OCI-LY1 (cell line): Measurements from ENCODE around the gene ADM2.

Experiments
- H2AFZ ChIP-seq: fragments of 200-600 bp; sonication (generic), shearing (Covaris generic); 2 replicates; pipeline ENCODE4 v1.6.0; 2014; ENCODE audit warnings: antibody characterized with exemption, mild to moderate bottlenecking, low read length
- H3F3A ChIP-seq: fragments of 200-600 bp; sonication (generic), shearing (Covaris generic); 2 replicates; pipeline ENCODE4 v1.6.0; 2014; ENCODE audit warnings: mild to moderate bottlenecking, antibody characterized with exemption, low read length, moderate library complexity; ENCODE audit not compliant: insufficient read depth
- H3K27ac ChIP-seq: fragments of 200-600 bp; sonication (generic); 2 replicates; pipeline ENCODE4 v1.5.1; 2014; ENCODE audit warnings: low read length, mixed run types, mild to moderate bottlenecking, low read depth; ENCODE audit not compliant: poor library complexity, severe bottlenecking
- H3K27me3 ChIP-seq: fragments of 200-600 bp; sonication (generic); 2 replicates; pipeline ENCODE4 v1.6.0; 2014; ENCODE audit warnings: antibody characterized with exemption, mild to moderate bottlenecking, low read length, moderate library complexity; ENCODE audit not compliant: insufficient read depth
- H3K36me3 ChIP-seq: fragments of 200-600 bp; sonication (generic); 2 replicates; pipeline ENCODE4 v1.6.1; 2014; ENCODE audit warnings: mild to moderate bottlenecking, antibody characterized with exemption, low read length, moderate library complexity, mixed read lengths; ENCODE audit not compliant: insufficient read depth
- H3K4me1 ChIP-seq: fragments of 200-600 bp; sonication (generic); 2 replicates; pipeline ENCODE4 v1.5.1; 2014; ENCODE audit warnings: mild to moderate bottlenecking, low read length, moderate library complexity; ENCODE audit not compliant: insufficient read depth, severe bottlenecking
- H3K4me2 ChIP-seq: fragments of 200-600 bp; sonication (generic), shearing (Covaris generic); 2 replicates; pipeline ENCODE4 v1.6.1; 2014; ENCODE audit warnings: low read length
- H3K4me3 ChIP-seq: fragments of 200-600 bp; sonication (generic); 2 replicates; pipeline ENCODE4 v1.5.1; 2014; ENCODE audit warnings: low read length, low read depth, mild to moderate bottlenecking, mixed read lengths; ENCODE audit not compliant: poor library complexity, severe bottlenecking
- H3K79me2 ChIP-seq: fragments of 200-600 bp; shearing (Covaris generic); 2 replicates; pipeline ENCODE4 v1.6.1; 2016; ENCODE audit warnings: mixed run types, low read length, mixed read lengths; ENCODE audit not compliant: insufficient read depth
- H3K9ac ChIP-seq: fragments of 200-600 bp; sonication (generic), shearing (Covaris generic); 2 replicates; pipeline ENCODE4 v1.6.1; 2014; ENCODE audit warnings: mild to moderate bottlenecking, low read length, mixed read lengths
- H3K9me2 ChIP-seq: fragments of 200-600 bp; sonication (generic), shearing (Covaris generic); 2 replicates; pipeline ENCODE4 v1.6.1; 2014; ENCODE audit warnings: low read depth, mild to moderate bottlenecking, low read length, mixed read lengths
- H3K9me3 ChIP-seq: fragments of 200-600 bp; shearing (Covaris generic); 2 replicates; pipeline ENCODE4 v1.6.1; 2014; ENCODE audit warnings: low read length, mixed read lengths
- H4K20me1 ChIP-seq: fragments of 200-600 bp; sonication (generic), shearing (Covaris generic); 2 replicates; pipeline ENCODE4 v1.6.0; 2016; ENCODE audit warnings: mild to moderate bottlenecking, low read length; ENCODE audit not compliant: insufficient read depth
- EZH2 ChIP-seq: fragments of 200-600 bp; sonication (generic), shearing (Covaris generic); IDR thresholded peaks from 2 replicates; pipeline ENCODE4 v1.8.0; 2017; ENCODE audit warnings: borderline replicate concordance, mixed run types, mild to moderate bottlenecking, antibody characterized with exemption, low read length, moderate library complexity, mixed read lengths
- TF ChIP-seq, protein P1 (sequence below): fragments of 200-600 bp; sonication (generic), shearing (Covaris generic); IDR thresholded peaks from 2 replicates; pipeline ENCODE4 v1.5.1; 2017; ENCODE audit warnings: mild to moderate bottlenecking, antibody characterized with exemption, low read length, moderate library complexity, mixed read lengths

Gene ADM2

GRCh38 chr22:50446708-50447575 lies 34.4 kb upstream of the ADM2 start:
- no peaks in the 10 kb centered on the region for H3K9me2 ChIP-seq
- H3F3A ChIP-seq, result 0 out of 2 replicates have a peak, but pooled peaks cover 4% of the 10 kb centered on the region
- H3K27me3 ChIP-seq, result no peaks in the 10 kb centered on the region
- no peaks in the 10 kb centered on the region for H4K20me1 ChIP-seq
- H3K79me2 ChIP-seq, result no peaks in the 10 kb centered on the region
- H3K9ac ChIP-seq, result peak overlapping the region; percentile 48; the same call in 1 of the 2 replicates
- peak overlapping the region; percentile 97 for H3K27ac ChIP-seq
- no peak overlapping the region for H2AFZ ChIP-seq
- H3K4me2 ChIP-seq, result peak overlapping the region; percentile 42; the same call in 1 of the 2 replicates
- peaks cover 68% of the 10 kb centered on the region for H3K36me3 ChIP-seq
- peaks cover 66% of the 10 kb centered on the region for H3K4me1 ChIP-seq
- TF ChIP-seq, protein P1, sequence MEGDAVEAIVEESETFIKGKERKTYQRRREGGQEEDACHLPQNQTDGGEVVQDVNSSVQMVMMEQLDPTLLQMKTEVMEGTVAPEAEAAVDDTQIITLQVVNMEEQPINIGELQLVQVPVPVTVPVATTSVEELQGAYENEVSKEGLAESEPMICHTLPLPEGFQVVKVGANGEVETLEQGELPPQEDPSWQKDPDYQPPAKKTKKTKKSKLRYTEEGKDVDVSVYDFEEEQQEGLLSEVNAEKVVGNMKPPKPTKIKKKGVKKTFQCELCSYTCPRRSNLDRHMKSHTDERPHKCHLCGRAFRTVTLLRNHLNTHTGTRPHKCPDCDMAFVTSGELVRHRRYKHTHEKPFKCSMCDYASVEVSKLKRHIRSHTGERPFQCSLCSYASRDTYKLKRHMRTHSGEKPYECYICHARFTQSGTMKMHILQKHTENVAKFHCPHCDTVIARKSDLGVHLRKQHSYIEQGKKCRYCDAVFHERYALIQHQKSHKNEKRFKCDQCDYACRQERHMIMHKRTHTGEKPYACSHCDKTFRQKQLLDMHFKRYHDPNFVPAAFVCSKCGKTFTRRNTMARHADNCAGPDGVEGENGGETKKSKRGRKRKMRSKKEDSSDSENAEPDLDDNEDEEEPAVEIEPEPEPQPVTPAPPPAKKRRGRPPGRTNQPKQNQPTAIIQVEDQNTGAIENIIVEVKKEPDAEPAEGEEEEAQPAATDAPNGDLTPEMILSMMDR, result no peak
- TF ChIP-seq EZH2, result no peak
- H3K4me3 ChIP-seq, result no peak overlapping the region
- no peaks in the 10 kb centered on the region for H3K9me3 ChIP-seq

DNA sequence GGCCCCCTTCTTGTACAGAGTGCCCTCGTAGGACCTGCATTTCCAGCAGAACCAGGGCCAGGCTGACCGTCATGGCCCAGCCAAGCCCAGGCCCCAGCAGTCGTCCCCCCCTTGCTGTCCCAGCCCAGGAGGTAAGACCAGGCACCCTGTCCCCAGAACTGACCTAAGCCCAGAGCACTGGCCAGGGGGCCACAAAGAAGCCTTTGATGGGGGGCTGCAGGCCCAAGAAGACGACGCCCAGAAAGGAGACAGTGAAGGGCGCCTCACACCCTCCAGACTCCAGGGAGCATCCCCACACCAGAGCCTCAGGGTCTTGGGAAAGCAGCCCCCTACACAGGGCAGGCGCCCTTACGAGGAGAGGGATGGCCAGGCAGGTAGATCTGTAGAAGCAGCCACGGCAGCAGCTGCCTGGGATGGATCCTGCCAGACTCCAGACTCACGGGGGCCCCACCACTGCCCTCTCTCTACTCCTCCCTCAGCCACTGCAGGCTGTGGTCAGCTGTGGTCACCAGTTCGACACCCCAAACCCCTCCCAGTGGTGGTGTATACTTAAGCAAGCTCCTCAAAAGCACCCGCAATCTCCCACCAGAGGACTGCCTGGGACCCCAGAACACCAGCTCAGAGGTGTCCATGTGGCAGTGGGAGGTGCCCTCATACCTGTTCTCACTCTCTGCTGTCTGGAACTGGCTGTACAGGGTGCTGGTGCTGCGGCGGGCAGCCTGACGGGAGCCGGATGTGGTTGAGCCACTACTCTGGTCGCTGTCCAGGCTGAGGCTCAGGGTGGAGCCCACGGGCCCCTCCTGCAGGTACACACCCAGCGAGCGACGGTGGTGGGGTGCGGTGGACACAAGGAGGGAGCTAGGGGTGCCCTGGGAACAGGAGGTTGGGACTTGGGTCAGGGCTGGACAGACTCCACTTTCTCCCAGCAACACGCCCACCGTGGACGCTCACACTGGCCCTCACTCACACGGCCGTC lies 33.5 kb upstream of the ADM2 start:
- Histone ChIP-seq H3K4me1 (peaks cover 70% of the 10 kb centered on the region), H3K36me3 (peaks cover 74% of the 10 kb centered on the region), H3K4me3 (no peak overlapping the region), H3K9ac (no peak overlapping the region), H3K9me2 (no peaks in the 10 kb centered on the region), H3K9me3 (no peaks in the 10 kb centered on the region), H3F3A (0 out of 2 replicates have a peak, but pooled peaks cover 4% of the 10 kb centered on the region), H2AFZ (no peak overlapping the region), H3K27me3 (no peaks in the 10 kb centered on the region), H3K27ac (peak overlapping the region; percentile 97), H3K4me2 (no peak overlapping the region), H4K20me1 (no peaks in the 10 kb centered on the region), H3K79me2 (no peaks in the 10 kb centered on the region)
- no peak for TF ChIP-seq EZH2
- TF ChIP-seq, protein P1, result no peak

DNA sequence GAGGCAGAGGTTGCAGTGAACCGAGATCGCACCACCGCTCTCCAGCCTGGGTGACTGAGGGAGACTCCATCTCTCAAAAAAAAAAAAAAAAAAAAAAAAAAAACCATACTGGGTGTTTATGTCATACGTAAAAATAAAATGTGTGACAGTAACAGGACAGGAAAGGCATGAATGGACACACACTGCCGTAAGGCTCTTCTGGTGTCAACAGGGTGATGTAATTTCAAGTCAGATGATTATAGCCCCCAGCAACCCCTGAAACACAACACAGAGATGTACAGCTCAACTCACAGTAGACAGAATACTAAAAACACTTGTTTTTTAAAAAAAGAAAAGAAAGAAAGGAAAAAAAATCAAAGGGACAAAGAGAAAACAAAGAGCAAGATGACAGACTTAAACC lies 28.7 kb upstream of the ADM2 start:
- H3F3A ChIP-seq, result 0 out of 2 replicates have a peak, but pooled peaks cover 4% of the 10 kb centered on the region
- peaks cover 38% of the 10 kb centered on the region for H3K4me1 ChIP-seq
- no peaks in the 10 kb centered on the region for H3K9me2 ChIP-seq
- TF ChIP-seq, protein P1, result no peak
- no peak for TF ChIP-seq EZH2
- H3K36me3 ChIP-seq, result peaks cover 88% of the 10 kb centered on the region
- no peak overlapping the region for H3K4me2 ChIP-seq
- no peak overlapping the region for H3K4me3 ChIP-seq
- H3K9me3 ChIP-seq, result no peaks in the 10 kb centered on the region
- no peak overlapping the region for H3K9ac ChIP-seq
- H3K79me2 ChIP-seq, result no peaks in the 10 kb centered on the region
- no peaks in the 10 kb centered on the region for H3K27me3 ChIP-seq
- peak overlapping the region; percentile 59 for H3K27ac ChIP-seq
- no peaks in the 10 kb centered on the region for H4K20me1 ChIP-seq
- H2AFZ ChIP-seq, result no peak overlapping the region
